Endodermal cell (in vitro differentiated cells): ENCODE data around the gene SHTN1. TPM values are rescaled to one million over a fixed set of nuclear protein-coding genes. Genes with fewer than 3 reads are reported as not detected.

Source experiments
- DNase-seq: peaks from one replicate; pipeline ENCODE4 v3.0.0-alpha.2; 2017
- H3K27ac ChIP-seq: 2 replicates; pipeline ENCODE4 v1.5.1; 2013; ENCODE audit warnings: mild to moderate bottlenecking, low read depth, low read length, moderate library complexity
- H3K27me3 ChIP-seq: 2 replicates; pipeline ENCODE4 v1.6.1; 2013; ENCODE audit warnings: mild to moderate bottlenecking, low read length, moderate library complexity; ENCODE audit not compliant: insufficient read depth, control insufficient read depth, poor library complexity, severe bottlenecking
- H3K36me3 ChIP-seq: 2 replicates; pipeline ENCODE4 v1.7.0; 2013; ENCODE audit warnings: mild to moderate bottlenecking, low read length, moderate library complexity; ENCODE audit not compliant: control insufficient read depth, insufficient read depth
- H3K4me1 ChIP-seq: one replicate; pipeline ENCODE4 v1.7.0; 2013; ENCODE audit warnings: low read length; ENCODE audit not compliant: control insufficient read depth, insufficient read depth
- H3K4me3 ChIP-seq: 2 replicates; pipeline ENCODE4 v1.5.1; 2013; ENCODE audit warnings: mild to moderate bottlenecking, low read length, moderate library complexity
- H3K9ac ChIP-seq: 2 replicates; pipeline ENCODE4 v1.6.1; 2013; ENCODE audit warnings: mild to moderate bottlenecking, low read length, moderate library complexity; ENCODE audit not compliant: poor library complexity, severe bottlenecking; ENCODE audit errors: extremely low read depth
- H3K9me3 ChIP-seq: 2 replicates; pipeline ENCODE4 v1.6.1; 2013; ENCODE audit warnings: mild to moderate bottlenecking, low read length, moderate library complexity; ENCODE audit not compliant: control insufficient read depth
- H3K27ac Mint-ChIP-seq: 2 replicates; pipeline ENCODE4 v1.8.0; 2020; ENCODE audit warnings: mixed read lengths
- H3K27me3 Mint-ChIP-seq: 2 replicates; pipeline ENCODE4 v1.8.0; 2021; ENCODE audit warnings: mild to moderate bottlenecking, mixed read lengths; ENCODE audit not compliant: insufficient read depth
- H3K36me3 Mint-ChIP-seq: 2 replicates; pipeline ENCODE4 v1.8.0; 2020; ENCODE audit warnings: low read depth, mixed read lengths
- H3K4me1 Mint-ChIP-seq: 2 replicates; pipeline ENCODE4 v1.8.0; 2020; ENCODE audit warnings: mixed read lengths
- H3K4me3 Mint-ChIP-seq: 2 replicates; pipeline ENCODE4 v1.8.0; 2020; ENCODE audit warnings: mild to moderate bottlenecking, moderate library complexity, mixed read lengths
- H3K9me3 Mint-ChIP-seq: 2 replicates; pipeline ENCODE4 v1.8.0; 2020; ENCODE audit warnings: mild to moderate bottlenecking, mixed read lengths
- CTCF ChIP-seq: fragments of 200-600 bp; sonication (generic); conservative IDR thresholded peaks from 2 replicates; pipeline ENCODE4 v1.5.0; 2021; ENCODE audit warnings: antibody characterized with exemption, mild to moderate bottlenecking
- WGBS, 2 experiments: methylation state at CpG; one replicate each; pipeline versions ENCODE4 v1.1.5 to v1.1.7; 2013; ENCODE audit warnings: missing lambda C conversion rate in 2 of 2, mixed read lengths in 1 of 2; ENCODE audit not compliant: insufficient coverage in 1 of 2, insufficient read length in 1 of 2; 5-methylcytosine and 5-hydroxymethylcytosine counted together
- total RNA-seq, 2 donors: library from RNA; stranded (reverse); fragmentation: NEBNext Ultra II Directional in 1 of 2; extraction: Animal tissue kit (Norgen Biotek cat#: 25700) in 1 of 2; gene quantifications; 2 replicates in 1 of 2; 3 replicates in 1 of 2; pipeline ENCODE4 v1.2.1, GENCODE V29; 2021

SHTN1 gene
- total RNA-seq, 2 donors from 2014 or later: 39.4 to 59.5 TPM

- peaks cover 45% of the 10 kb centered on the region for H3K4me1 Mint-ChIP-seq
- 88 to 91% methylated on average over 9 to 10 of the region's 10 CpGs for WGBS, 2 experiments
Observed at GRCh38 chr10:116831790-116832189, 173.2 kb downstream of the SHTN1 start.

More at GRCh38 chr10:116831790-116832189, 173.2 kb downstream of the SHTN1 start:
- peak; percentile 20 for DNase-seq
- Histone ChIP-seq H3K27me3 (no peaks in the 10 kb centered on the region), H3K27ac (no peak overlapping the region), H3K9me3 (no peaks in the 10 kb centered on the region), H3K4me1 (peaks cover 11% of the 10 kb centered on the region), H3K4me3 (no peak overlapping the region), H3K36me3 (no peaks in the 10 kb centered on the region), H3K9ac (no peak overlapping the region)
- no peaks in the 10 kb centered on the region for H3K27me3 Mint-ChIP-seq
- H3K9me3 Mint-ChIP-seq: no peaks in the 10 kb centered on the region
- peaks cover 23% of the 10 kb centered on the region for H3K36me3 Mint-ChIP-seq
- H3K4me3 Mint-ChIP-seq: no peak overlapping the region
- no peak for TF ChIP-seq CTCF
- no peak overlapping the region for H3K27ac Mint-ChIP-seq

Other genes starting within 250 kb of the SHTN1 start
- gene ENO4, start 155.7 kb downstream of the SHTN1 start, total RNA-seq: 1 to 10 TPM; 1.1 to 2.2 TPM
- gene VAX1, start 133.1 kb upstream of the SHTN1 start, total RNA-seq: 1 to 10 TPM; 3.2 to 3.5 TPM
- not detected for gene KCNK18, start 192.3 kb upstream of the SHTN1 start, total RNA-seq
- gene SLC18A2, start 235.9 kb upstream of the SHTN1 start, total RNA-seq: under 1 TPM; 0.24 TPM